NCI-H2171 (cell line): ENCODE data around the gene ARFIP2.
"Not testable (repeated sequence)": the region's sequence is repeated elsewhere in the genome, so short reads cannot be mapped to it uniquely, and the experiment has no call there.

ENCODE experiments used
- DNase-seq: peaks from one replicate; lab custom pipeline; 2025; lab: John Stamatoyannopoulos, UW

The ARFIP2 gene

GRCh38 chr11:6481012-6481923 is at the start of gene ARFIP2, which contains the start of gene TIMM10B:
TSS of gene ARFIP2 (minus strand) at chr11:6481331. CDS start at chr11:6480421, 910 bp downstream.
TSS of gene TIMM10B (plus strand) at chr11:6481501. CDS start at chr11:6481517, 16 bp downstream.
- DNase-seq, result peak; percentile 78

GRCh38 chr11:6530848-6531247 is 49.7 kb upstream of the ARFIP2 start:
- DNase-seq, result no peak

- no peak for DNase-seq
Observed at GRCh38 chr11:6529266-6529665, 48.1 kb upstream of the ARFIP2 start.

- no peak for DNase-seq
Observed at GRCh38 chr11:6526411-6527135, 45.4 kb upstream of the ARFIP2 start.

- DNase-seq, result no peak
Observed at GRCh38 chr11:6523253-6523652, 42.1 kb upstream of the ARFIP2 start.

- DNase-seq, result not testable (repeated sequence)
Observed at GRCh38 chr11:6521946-6522345, 40.8 kb upstream of the ARFIP2 start.

GRCh38 chr11:6520265-6520664 is 39.1 kb upstream of the ARFIP2 start:
- no peak for DNase-seq

GRCh38 chr11:6516865-6517264 is 35.7 kb upstream of the ARFIP2 start:
- DNase-seq, result no peak

- DNase-seq, result no peak
Observed at GRCh38 chr11:6505577-6506240, 24.6 kb upstream of the ARFIP2 start.

- no peak for DNase-seq
Observed at GRCh38 chr11:6504166-6504565, 23.0 kb upstream of the ARFIP2 start.

GRCh38 chr11:6502382-6502781 is 21.3 kb upstream of the ARFIP2 start:
- no peak for DNase-seq

- DNase-seq, result no peak
Observed at GRCh38 chr11:6498544-6498943, 17.4 kb upstream of the ARFIP2 start.

- DNase-seq, result no peak
Observed at GRCh38 chr11:6498121-6498520, 17.0 kb upstream of the ARFIP2 start.

GRCh38 chr11:6497069-6497839 is 16.1 kb upstream of the ARFIP2 start, which contains the start of gene DNHD1:
TSS of gene DNHD1 (plus strand) at chr11:6497280. CDS start at chr11:6498216, 936 bp downstream.
- DNase-seq, result no peak

- no peak for DNase-seq
Observed at GRCh38 chr11:6489306-6489705, 8.2 kb upstream of the ARFIP2 start.

- no peak for DNase-seq
Observed at GRCh38 chr11:6488821-6489220, 7.7 kb upstream of the ARFIP2 start.

GRCh38 chr11:6488342-6488741 is 7.2 kb upstream of the ARFIP2 start:
- no peak for DNase-seq

- DNase-seq, result no peak
Observed at GRCh38 chr11:6486938-6487337, 5.8 kb upstream of the ARFIP2 start.

GRCh38 chr11:6486256-6486655 is 5.1 kb upstream of the ARFIP2 start:
- DNase-seq, result no peak

- DNase-seq, result no peak
Observed at GRCh38 chr11:6485661-6486060, 4.5 kb upstream of the ARFIP2 start.

- no peak for DNase-seq
Observed at GRCh38 chr11:6483015-6483414, 1.9 kb upstream of the ARFIP2 start.

- no peak for DNase-seq
Observed at GRCh38 chr11:6482441-6482840, 1.3 kb upstream of the ARFIP2 start.
